ENCODE measurements around the gene UPK3A. TPM values are rescaled to one million over a fixed set of nuclear protein-coding genes. Genes with fewer than 3 reads are reported as not detected.
A peak's percentile ranks its signal among the peaks of the same experiment; 100 is the strongest.

Gene UPK3A
- total and polyA plus RNA-seq, 2 of the 8 experiments (the other 6 are each of a cell fraction or from before 2014, with no cell fraction given), result 0.35 to 1.7 TPM

DNA sequence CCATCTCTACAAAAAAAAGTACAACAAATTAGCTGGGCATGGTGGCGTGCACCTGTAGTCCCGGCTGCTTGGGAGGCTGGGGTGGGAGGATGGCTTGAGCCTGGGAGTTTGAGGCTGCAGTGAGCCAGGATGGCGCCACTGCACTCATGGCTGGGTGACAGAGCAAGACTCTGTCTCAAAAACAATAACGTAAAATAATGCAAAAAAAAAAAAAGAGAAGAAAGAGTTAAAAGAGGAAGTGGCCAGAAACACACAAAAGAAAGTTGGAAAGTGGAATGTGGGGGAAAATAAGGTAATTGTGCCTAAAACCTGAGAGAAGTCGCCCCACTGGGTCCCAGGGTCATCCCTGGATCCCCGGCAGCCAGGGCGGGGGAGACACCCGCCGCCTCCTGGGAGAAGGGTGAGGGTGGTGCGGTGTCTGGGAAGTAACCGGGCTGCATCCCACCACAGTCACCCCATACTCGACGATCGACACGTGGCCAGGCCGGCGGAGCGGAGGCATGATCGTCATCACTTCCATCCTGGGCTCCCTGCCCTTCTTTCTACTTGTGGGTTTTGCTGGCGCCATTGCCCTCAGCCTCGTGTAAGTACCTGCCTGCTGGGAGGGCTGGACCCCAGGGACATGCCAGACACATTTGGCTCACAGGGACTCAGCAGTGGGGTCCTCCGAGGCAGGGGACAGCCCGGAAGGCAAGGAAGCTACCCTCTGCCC lies 8.1 kb downstream of the UPK3A start:
- CTCF ChIA-PET (ENCODE audit: partially characterized antibody), result interaction anchor here (1.1 kb wide), 1 partner anchor 100 kb away, joined by 3 read pairs; no protein-coding TSS in a partner anchor
- H3K23me2 ChIP-seq (ENCODE audit: low read depth, low read length), result peaks cover 12% of the 10 kb centered on the region; the same call in 1 of the 2 replicates
- 88% methylated on average over 20 of the region's 23 CpGs; no CpG with 5 or more reads in 1 of the 2 experiments for WGBS, 2 experiments (ENCODE audit: extremely low coverage in 1 of 2, insufficient coverage in 1 of 2, insufficient read length in 1 of 2, insufficient replicate concordance in 2 of 2, low coverage in 1 of 2, low lambda C conversion rate in 2 of 2, missing lambda C conversion rate in 1 of 2)
- no peak overlapping the region for H3K18ac ChIP-seq (ENCODE audit: extremely low read depth, low read length)
- no peak for DNase-seq (ENCODE audit: low read depth in 1 of 2, low spot score in 2 of 2)
- no peak overlapping the region for H3K4me2 ChIP-seq (ENCODE audit: insufficient read depth in 1 of 2, low read depth in 2 of 2, low read length in 2 of 2)
- no peak overlapping the region for H2BK5ac ChIP-seq (ENCODE audit: low read depth, low read length)
- H4K5ac ChIP-seq (ENCODE audit: insufficient read length, low read depth, low read length), result no peak overlapping the region
- no peak overlapping the region for H3K56ac ChIP-seq (replicated peaks; ENCODE audit: insufficient read length, low read depth, low read length)
- H2AK5ac ChIP-seq (ENCODE audit: low read depth, low read length), result no peak overlapping the region
- H2BK20ac ChIP-seq (ENCODE audit: low read length), result no peak overlapping the region
- peaks cover 5% of the 10 kb centered on the region; the same call in 1 of the 2 replicates for H3K79me1 ChIP-seq (ENCODE audit: low read depth, low read length)
- H4K20me1 ChIP-seq (replicated peaks in 1 of 2; ENCODE audit: control insufficient read depth in 1 of 2, insufficient read depth in 2 of 2, low read length in 2 of 2), result peaks cover 0 to 11% of the 10 kb centered on the region in 2 experiments
- no peak overlapping the region for H3K27ac ChIP-seq (ENCODE audit: low read depth, low read length)
- H2AFZ ChIP-seq (ENCODE audit: low read length), result no peak overlapping the region
- FAIRE-seq, result no peak
- H3K14ac ChIP-seq (ENCODE audit: insufficient read length), result no peak overlapping the region
- H3K36me3 ChIP-seq (ENCODE audit: control insufficient read depth in 2 of 4, insufficient read depth in 4 of 4, low read length in 3 of 4), result no peaks in the 10 kb centered on the region; a peak in 1 of 8 replicates
- H3K27me3 ChIP-seq (replicated peaks in 1 of 4; ENCODE audit: control insufficient read depth in 3 of 4, extremely low read depth in 1 of 4, insufficient read depth in 3 of 4, low read length in 3 of 4), result no peaks in the 10 kb centered on the region; a peak in 3 of 7 replicates
- peaks cover 0 to 9% (median 4%) of the 10 kb centered on the region in 4 experiments; a peak in 4 of 7 replicates for H3K4me1 ChIP-seq (replicated peaks in 1 of 4; ENCODE audit: control insufficient read depth in 3 of 4, insufficient read depth in 4 of 4, low read length in 3 of 4)
- no peak overlapping the region for H2BK120ac ChIP-seq (replicated peaks; ENCODE audit: low read depth, low read length)
- peak overlapping the region; percentile 12; the same call in 1 of the 2 replicates for H2BK12ac ChIP-seq (ENCODE audit: low read depth, low read length)
- no peak overlapping the region for H3K9ac ChIP-seq (replicated peaks in 1 of 4; ENCODE audit: extremely low read depth in 1 of 4, low read depth in 3 of 4, low read length in 3 of 4)
- no peak overlapping the region for H3K4me3 ChIP-seq (ENCODE audit: extremely low read depth in 1 of 4, insufficient read depth in 2 of 4, low read depth in 3 of 4, low read length in 4 of 4)
- H3K79me2 ChIP-seq (ENCODE audit: control insufficient read depth in 1 of 2, insufficient read depth in 2 of 2, low read length in 2 of 2), result no peaks in the 10 kb centered on the region
- no peak overlapping the region for H4K91ac ChIP-seq (replicated peaks; ENCODE audit: insufficient read length, low read length)
- H2BK15ac ChIP-seq (ENCODE audit: low read length), result no peak overlapping the region
- H4K8ac ChIP-seq (ENCODE audit: extremely low read depth, insufficient read depth, low read length), result no peak overlapping the region; the same call in 1 of the 2 replicates
- POLR2A ChIA-PET (ENCODE audit: partially characterized antibody), result interaction anchor here (0.6 to 1.9 kb wide), 2 partner anchors 16 to 187 kb away, joined by 3 to 4 read pairs; no protein-coding TSS in a partner anchor
- TF ChIP-seq USF2 (IDR thresholded peaks at IDR 0.05; ENCODE audit: low read length), result no peak
- H3K23ac ChIP-seq (ENCODE audit: insufficient read length), result no peak overlapping the region
- no peaks in the 10 kb centered on the region for H3K9me3 ChIP-seq (ENCODE audit: insufficient read depth in 2 of 2, low read depth in 1 of 2, low read length in 1 of 2)
- no peak overlapping the region for H3K4ac ChIP-seq (replicated peaks; ENCODE audit: insufficient read length, low read depth, low read length)
